Right atrium auricular region (tissue), 2 donors: ENCODE data around the gene OR2AG1. TPM values are rescaled to one million over a fixed set of nuclear protein-coding genes. Genes with fewer than 3 reads are reported as not detected.

Source experiments
- DNase-seq: peaks from one replicate; pipeline ENCODE4 v3.0.0-alpha.2; 2019; ENCODE audit warnings: low spot score
- H3K27ac ChIP-seq, 2 donors: fragments of 200-600 bp; sonication (generic); 1 replicate in 1 of 2; 2 replicates in 1 of 2; pipeline ENCODE4 v1.5.1; 2016 to 2019
- H3K27me3 ChIP-seq, 2 donors: fragments of 200-600 bp; sonication (generic); one replicate each; pipeline versions ENCODE4 v1.5.1 to v1.6.0; 2017 to 2019
- H3K36me3 ChIP-seq: fragments of 200-600 bp; sonication (generic); one replicate; pipeline ENCODE4 v1.5.1; 2016
- H3K4me1 ChIP-seq, 2 donors: fragments of 200-600 bp; sonication (generic); one replicate each; pipeline versions ENCODE4 v1.5.1 to v1.6.0; 2017 to 2019
- H3K4me3 ChIP-seq, 2 donors: fragments of 200-600 bp; sonication (generic); 1 replicate in 1 of 2; 2 replicates in 1 of 2; pipeline ENCODE4 v1.5.1; 2017 to 2019; ENCODE audit warnings: mild to moderate bottlenecking in 1 of 2, moderate library complexity in 1 of 2
- H3K9me3 ChIP-seq, 2 donors: fragments of 200-600 bp; sonication (generic); one replicate each; pipeline ENCODE4 v1.5.1; 2019
- total RNA-seq, 2 donors: library from RNA; depleted of rRNA; stranded (reverse); fragments of >200 nt; gene quantifications; one replicate each; pipeline ENCODE4 v1.1.0, GENCODE V29; 2016
- TF ChIP-seq, protein P1 (sequence below), 2 donors: fragments of 200-600 bp; sonication (generic); IDR thresholded peaks; one replicate each; pipeline ENCODE4 v1.5.1; 2019; ENCODE audit warnings: antibody characterized with exemption in 2 of 2

OR2AG1 gene
- total RNA-seq, 2 donors from 2014 or later: not detected

DNA sequence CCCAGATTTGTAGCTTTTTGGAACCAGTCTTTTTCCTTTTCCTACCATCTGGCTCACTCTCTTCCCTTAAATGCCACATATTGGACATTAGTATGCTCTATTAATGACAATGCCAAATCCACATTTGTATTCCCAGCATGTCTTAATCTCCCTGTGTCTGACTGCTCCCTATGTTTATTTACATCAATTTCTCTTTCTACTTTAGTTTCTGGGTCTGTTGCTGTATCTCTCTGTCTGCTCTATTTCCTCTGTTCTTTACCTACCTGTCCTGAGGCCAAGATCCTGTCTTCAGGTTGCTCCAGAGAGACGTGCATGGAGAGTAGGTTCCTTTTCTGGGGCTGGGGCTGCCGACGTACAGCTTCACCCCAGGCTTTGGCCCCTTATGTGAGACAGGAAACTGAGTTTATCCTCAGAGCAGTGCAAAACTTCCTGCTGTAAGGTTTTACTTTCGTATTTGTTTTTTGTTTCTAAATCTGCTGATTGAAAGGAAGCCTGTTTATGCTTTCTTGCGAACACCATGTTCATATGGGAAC, 36.7 kb upstream of the OR2AG1 start:
- Histone ChIP-seq H3K27ac (peak overlapping the region; percentile 41 to 53), H3K4me3 (peak overlapping the region; percentile 13 to 35), H3K9me3 (no peaks in the 10 kb centered on the region), H3K27me3 (no peaks in the 10 kb centered on the region), H3K4me1 (peaks cover 0 to 4% of the 10 kb centered on the region in 2 donors), H3K36me3 (no peaks in the 10 kb centered on the region)
- TF ChIP-seq, protein P1, sequence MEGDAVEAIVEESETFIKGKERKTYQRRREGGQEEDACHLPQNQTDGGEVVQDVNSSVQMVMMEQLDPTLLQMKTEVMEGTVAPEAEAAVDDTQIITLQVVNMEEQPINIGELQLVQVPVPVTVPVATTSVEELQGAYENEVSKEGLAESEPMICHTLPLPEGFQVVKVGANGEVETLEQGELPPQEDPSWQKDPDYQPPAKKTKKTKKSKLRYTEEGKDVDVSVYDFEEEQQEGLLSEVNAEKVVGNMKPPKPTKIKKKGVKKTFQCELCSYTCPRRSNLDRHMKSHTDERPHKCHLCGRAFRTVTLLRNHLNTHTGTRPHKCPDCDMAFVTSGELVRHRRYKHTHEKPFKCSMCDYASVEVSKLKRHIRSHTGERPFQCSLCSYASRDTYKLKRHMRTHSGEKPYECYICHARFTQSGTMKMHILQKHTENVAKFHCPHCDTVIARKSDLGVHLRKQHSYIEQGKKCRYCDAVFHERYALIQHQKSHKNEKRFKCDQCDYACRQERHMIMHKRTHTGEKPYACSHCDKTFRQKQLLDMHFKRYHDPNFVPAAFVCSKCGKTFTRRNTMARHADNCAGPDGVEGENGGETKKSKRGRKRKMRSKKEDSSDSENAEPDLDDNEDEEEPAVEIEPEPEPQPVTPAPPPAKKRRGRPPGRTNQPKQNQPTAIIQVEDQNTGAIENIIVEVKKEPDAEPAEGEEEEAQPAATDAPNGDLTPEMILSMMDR (IDR thresholded peaks at IDR 0.05): no peak
- DNase-seq: no peak

DNA sequence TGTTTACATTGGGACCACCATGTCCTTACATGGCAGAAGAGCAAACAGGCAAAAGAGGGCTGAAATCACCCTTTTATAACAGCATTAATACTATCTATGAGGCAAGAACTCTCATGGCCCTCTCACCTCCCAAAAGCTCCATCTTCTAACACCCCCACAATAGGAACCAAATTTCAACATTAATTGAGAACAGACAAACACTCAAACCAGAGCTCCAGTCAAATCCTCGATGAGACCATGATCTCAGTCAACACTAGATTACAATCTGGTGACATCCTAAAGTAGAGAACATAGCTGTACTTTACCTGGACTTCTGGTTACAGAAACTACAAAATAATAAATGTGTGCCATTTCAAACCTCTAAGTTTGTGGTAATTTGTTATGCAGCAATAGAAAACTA, 36.2 kb upstream of the OR2AG1 start:
- Histone ChIP-seq H3K27ac (peak overlapping the region; percentile 41 to 53), H3K4me1 (peaks cover 0 to 4% of the 10 kb centered on the region in 2 donors), H3K9me3 (no peaks in the 10 kb centered on the region), H3K36me3 (no peaks in the 10 kb centered on the region), H3K27me3 (no peaks in the 10 kb centered on the region), H3K4me3 (peak overlapping the region; percentile 13 to 35)
- TF ChIP-seq, protein P1 (IDR thresholded peaks at IDR 0.05): no peak
- no peak for DNase-seq

DNA sequence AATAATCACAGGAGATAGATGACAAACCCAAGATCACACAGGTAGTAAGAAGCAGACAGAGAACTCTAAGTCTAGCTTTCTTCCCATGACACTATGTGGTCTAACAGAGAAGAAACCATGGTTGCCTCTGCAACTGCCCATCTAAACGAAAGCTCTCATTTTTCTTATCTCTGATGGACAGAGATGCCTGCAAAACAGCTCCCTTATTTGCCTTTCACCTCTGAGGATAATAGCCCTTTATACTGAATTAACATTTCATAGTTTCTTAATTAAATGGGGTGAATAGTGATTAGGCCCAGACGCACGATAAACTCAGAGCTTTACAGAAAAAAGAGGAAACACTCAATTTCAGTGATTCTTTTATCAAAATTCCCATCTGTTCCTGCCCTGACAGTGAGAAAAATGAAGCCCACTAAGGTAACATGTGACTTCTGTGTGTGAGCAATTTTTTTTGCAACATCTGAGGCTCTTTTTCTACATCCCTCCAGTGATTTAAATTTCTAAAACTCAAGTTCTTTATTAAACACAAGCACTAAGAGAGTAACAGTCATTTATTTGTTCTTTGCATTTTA, 35.6 kb upstream of the OR2AG1 start:
- Histone ChIP-seq H3K27me3 (no peaks in the 10 kb centered on the region), H3K9me3 (no peaks in the 10 kb centered on the region), H3K4me1 (peaks cover 0 to 4% of the 10 kb centered on the region in 2 donors), H3K36me3 (no peaks in the 10 kb centered on the region), H3K27ac (no peak overlapping the region), H3K4me3 (no peak overlapping the region)
- TF ChIP-seq, protein P1 (IDR thresholded peaks at IDR 0.05): no peak
- DNase-seq: no peak

DNA sequence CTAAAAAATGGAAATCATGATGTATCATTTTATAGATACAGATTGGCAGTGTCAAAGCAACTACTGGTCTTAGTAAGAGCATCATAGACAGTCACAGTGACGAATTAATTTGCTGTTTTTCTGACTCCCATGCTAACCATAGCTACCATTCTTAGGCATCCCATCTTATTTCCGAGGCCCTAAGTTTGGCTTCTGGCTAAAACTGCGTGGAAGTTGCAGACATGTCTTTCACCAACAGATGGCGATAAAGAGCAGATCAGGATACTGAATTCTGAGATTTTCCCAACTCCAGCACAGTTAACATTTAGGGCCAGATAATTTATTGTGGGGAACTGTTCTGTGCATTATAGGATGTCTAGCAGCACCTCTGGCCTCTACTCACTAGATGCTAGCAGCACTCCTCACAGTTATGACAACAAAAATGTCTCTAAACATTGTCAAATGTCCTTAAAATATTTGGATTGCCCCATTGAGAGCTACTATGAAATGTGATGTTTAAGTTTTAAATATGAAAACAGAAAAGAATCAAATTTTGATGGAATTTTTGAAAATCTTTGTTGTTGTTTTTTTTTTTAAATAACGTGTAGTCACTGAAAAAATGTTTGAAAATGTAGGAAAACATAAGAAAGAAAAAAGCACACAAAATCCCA, 27.4 kb upstream of the OR2AG1 start:
- H3K4me1 ChIP-seq: no peaks in the 10 kb centered on the region
- TF ChIP-seq, protein P1 (IDR thresholded peaks at IDR 0.05): peak; percentile 79 to 91
- H3K27me3 ChIP-seq: no peaks in the 10 kb centered on the region
- H3K4me3 ChIP-seq: no peak overlapping the region
- no peaks in the 10 kb centered on the region for H3K36me3 ChIP-seq
- H3K27ac ChIP-seq: no peak overlapping the region
- DNase-seq: no peak
- H3K9me3 ChIP-seq: no peaks in the 10 kb centered on the region

DNA sequence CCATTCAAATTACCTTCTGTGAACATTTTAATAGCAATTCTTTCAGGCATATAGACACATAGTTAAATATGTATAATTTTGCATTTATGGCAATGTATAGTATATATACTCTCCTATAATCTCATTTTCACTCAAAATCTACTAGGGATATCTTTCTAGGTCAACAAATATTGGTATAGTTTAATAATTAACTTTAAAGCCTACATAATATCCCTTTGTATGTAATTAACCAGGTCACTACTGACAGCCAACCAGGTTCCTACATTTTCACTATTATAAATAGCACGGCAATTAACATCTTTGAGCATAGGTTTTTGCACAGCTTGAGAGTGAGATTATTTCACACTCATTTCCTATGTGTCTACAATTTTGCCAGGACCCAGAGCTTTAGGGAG, 26.9 kb upstream of the OR2AG1 start:
- Histone ChIP-seq H3K27ac (no peak overlapping the region), H3K36me3 (no peaks in the 10 kb centered on the region), H3K4me1 (no peaks in the 10 kb centered on the region), H3K4me3 (no peak overlapping the region), H3K9me3 (no peaks in the 10 kb centered on the region), H3K27me3 (no peaks in the 10 kb centered on the region)
- no peak for DNase-seq
- TF ChIP-seq, protein P1 (IDR thresholded peaks at IDR 0.05): no peak
